Hepatocyte (in vitro differentiated cells): ENCODE data around the gene KLHDC8A. TPM values are rescaled to one million over a fixed set of nuclear protein-coding genes. Genes with fewer than 3 reads are reported as not detected.
"Not testable (repeated sequence)": the region's sequence is repeated elsewhere in the genome, so short reads cannot be mapped to it uniquely, and the experiment has no call there.

Source experiments
- DNase-seq: peaks from one replicate; pipeline ENCODE4 v3.0.0-alpha.2; 2016; ENCODE audit warnings: low spot score
- H2AFZ ChIP-seq: fragments of 200-600 bp; sonication (generic); 2 replicates; pipeline ENCODE4 v1.6.0; 2016; ENCODE audit warnings: antibody characterized with exemption, mild to moderate bottlenecking
- H3K27ac ChIP-seq: fragments of 200-600 bp; sonication (generic); 2 replicates; pipeline ENCODE4 v1.5.1; 2016; ENCODE audit warnings: mild to moderate bottlenecking
- H3K27me3 ChIP-seq: fragments of 200-600 bp; sonication (generic); 2 replicates; pipeline ENCODE4 v1.6.1; 2016
- H3K36me3 ChIP-seq: fragments of 200-600 bp; sonication (generic); replicated peaks from 2 replicates; pipeline ENCODE4 v1.5.1; 2016; ENCODE audit warnings: low read depth; ENCODE audit not compliant: insufficient read depth
- H3K4me1 ChIP-seq: fragments of 200-600 bp; sonication (generic); 2 replicates; pipeline ENCODE4 v1.5.1; 2016; ENCODE audit warnings: mild to moderate bottlenecking, moderate library complexity; ENCODE audit not compliant: insufficient read depth
- H3K4me2 ChIP-seq: fragments of 200-600 bp; sonication (generic); 2 replicates; pipeline ENCODE4 v1.6.0; 2016
- H3K4me3 ChIP-seq: fragments of 200-600 bp; sonication (generic); 2 replicates; pipeline ENCODE4 v1.5.1; 2016; ENCODE audit warnings: mild to moderate bottlenecking
- H3K79me2 ChIP-seq: fragments of 200-600 bp; sonication (generic); 2 replicates; pipeline ENCODE4 v1.6.0; 2017; ENCODE audit warnings: mild to moderate bottlenecking
- H3K9me2 ChIP-seq: fragments of 200-600 bp; sonication (generic); replicated peaks from 2 replicates; pipeline ENCODE4 v1.6.0; 2017; ENCODE audit warnings: mild to moderate bottlenecking; ENCODE audit not compliant: insufficient read depth
- H3K9me3 ChIP-seq: fragments of 200-600 bp; sonication (generic); 2 replicates; pipeline ENCODE4 v1.5.1; 2016; ENCODE audit warnings: low read depth, mild to moderate bottlenecking
- H4K20me1 ChIP-seq: fragments of 200-600 bp; sonication (generic); 2 replicates; pipeline ENCODE4 v1.6.0; 2016; ENCODE audit warnings: mild to moderate bottlenecking; ENCODE audit not compliant: insufficient read depth, poor library complexity, severe bottlenecking
- CTCF ChIP-seq: fragments of 200-600 bp; sonication (generic); IDR thresholded peaks from 2 replicates; pipeline ENCODE4 v1.5.1; 2016; ENCODE audit warnings: antibody characterized with exemption, mild to moderate bottlenecking; ENCODE audit not compliant: poor library complexity
- EZH2 ChIP-seq: fragments of 200-600 bp; sonication (generic); IDR thresholded peaks from 2 replicates; pipeline ENCODE4 v1.6.1; 2016; ENCODE audit warnings: antibody characterized with exemption, mild to moderate bottlenecking, borderline replicate concordance
- EZH2phosphoT487 ChIP-seq: fragments of 200-600 bp; sonication (generic); IDR thresholded peaks from one replicate; pipeline ENCODE4 v1.6.1; 2018; ENCODE audit warnings: antibody characterized with exemption, mild to moderate bottlenecking, low read depth, moderate library complexity; ENCODE audit not compliant: unreplicated experiment, severe bottlenecking
- WGBS: methylation state at CpG from one replicate; pipeline ENCODE4 v1.1.6; 2016; ENCODE audit warnings: low lambda C conversion rate; ENCODE audit errors: missing lambda C conversion rate; 5-methylcytosine and 5-hydroxymethylcytosine counted together
- polyA plus RNA-seq: library from polyadenylated mRNA; unstranded; fragments of >200 nt; fragmentation: Nextera tagmentation; extraction: Ambion mirVana; gene quantifications from 2 replicates; pipeline ENCODE4 v1.2.1, GENCODE V29; 2016
- total RNA-seq: library from RNA; depleted of rRNA; stranded (reverse); fragments of >200 nt; gene quantifications from 2 replicates; pipeline ENCODE4 v1.2.3, GENCODE V29; 2014

The KLHDC8A gene
- total and polyA plus RNA-seq, 2 experiments from 2014 or later: 0.40 to 1.6 TPM

DNA sequence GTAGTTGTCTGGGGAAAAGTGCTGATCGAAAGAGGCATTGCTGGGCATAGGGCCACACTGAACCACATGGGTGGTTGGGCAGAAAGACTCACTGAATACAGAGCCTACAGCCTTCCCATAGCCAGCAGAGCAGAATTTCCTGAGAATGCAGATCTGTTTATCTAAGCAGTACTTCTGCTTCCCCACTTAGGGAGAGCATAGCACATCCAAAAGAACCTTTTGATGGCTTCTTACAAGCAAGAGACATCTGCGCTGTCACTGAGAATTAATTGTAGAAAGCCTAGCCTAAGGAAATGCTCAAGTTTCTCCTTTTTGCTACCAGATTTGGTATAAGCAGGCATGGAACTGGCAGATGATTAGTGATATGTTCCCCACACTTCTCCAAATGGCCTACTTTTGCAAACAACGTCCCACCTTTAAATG, 13.0 kb upstream of the KLHDC8A start:
- Histone ChIP-seq H3K9me2 (no peaks in the 10 kb centered on the region), H3K79me2 (no peaks in the 10 kb centered on the region), H3K27ac (no peak overlapping the region), H3K4me3 (no peak overlapping the region), H3K4me2 (no peak overlapping the region), H2AFZ (no peak overlapping the region), H3K9me3 (no peaks in the 10 kb centered on the region), H4K20me1 (no peaks in the 10 kb centered on the region), H3K27me3 (no peaks in the 10 kb centered on the region), H3K4me1 (peaks cover 19% of the 10 kb centered on the region), H3K36me3 (no peaks in the 10 kb centered on the region)
- WGBS: 76% methylated on average over 3 of the region's 3 CpGs
- no peak for DNase-seq
- no peak for TF ChIP-seq CTCF
- no peak for TF ChIP-seq EZH2
- no peak for TF ChIP-seq EZH2phosphoT487

- H3K9me2 ChIP-seq: no peaks in the 10 kb centered on the region
- no peak overlapping the region for H3K27ac ChIP-seq
- DNase-seq: no peak
- no peak overlapping the region for H2AFZ ChIP-seq
- no peak overlapping the region for H3K4me2 ChIP-seq
- no peak for TF ChIP-seq CTCF
- no peak for TF ChIP-seq EZH2phosphoT487
- TF ChIP-seq EZH2: no peak
- no peaks in the 10 kb centered on the region for H4K20me1 ChIP-seq
- no peak overlapping the region for H3K4me3 ChIP-seq
- no peaks in the 10 kb centered on the region for H3K9me3 ChIP-seq
- peaks cover 6% of the 10 kb centered on the region for H3K4me1 ChIP-seq
- 91% methylated on average over 6 of the region's 6 CpGs for whole genome bisulfite sequencing
- no peaks in the 10 kb centered on the region for H3K27me3 ChIP-seq
- no peaks in the 10 kb centered on the region for H3K36me3 ChIP-seq
- H3K79me2 ChIP-seq: no peaks in the 10 kb centered on the region
Observed at GRCh38 chr1:205368478-205368877, 11.8 kb upstream of the KLHDC8A start.

- WGBS: 20% methylated on average over 8 of the region's 8 CpGs
- Histone ChIP-seq H3K79me2 (no peaks in the 10 kb centered on the region), H3K9me3 (no peaks in the 10 kb centered on the region), H4K20me1 (no peaks in the 10 kb centered on the region), H3K4me1 (no peaks in the 10 kb centered on the region), H3K36me3 (no peaks in the 10 kb centered on the region), H3K27me3 (no peaks in the 10 kb centered on the region), H2AFZ (peak overlapping the region; percentile 12), H3K9me2 (no peaks in the 10 kb centered on the region), H3K27ac (no peak overlapping the region), H3K4me3 (no peak overlapping the region), H3K4me2 (no peak overlapping the region)
- no peak for DNase-seq
- no peak for TF ChIP-seq EZH2phosphoT487
- TF ChIP-seq EZH2: no peak
- TF ChIP-seq CTCF: no peak
Observed at GRCh38 chr1:205365945-205366463, 9.3 kb upstream of the KLHDC8A start.

DNA sequence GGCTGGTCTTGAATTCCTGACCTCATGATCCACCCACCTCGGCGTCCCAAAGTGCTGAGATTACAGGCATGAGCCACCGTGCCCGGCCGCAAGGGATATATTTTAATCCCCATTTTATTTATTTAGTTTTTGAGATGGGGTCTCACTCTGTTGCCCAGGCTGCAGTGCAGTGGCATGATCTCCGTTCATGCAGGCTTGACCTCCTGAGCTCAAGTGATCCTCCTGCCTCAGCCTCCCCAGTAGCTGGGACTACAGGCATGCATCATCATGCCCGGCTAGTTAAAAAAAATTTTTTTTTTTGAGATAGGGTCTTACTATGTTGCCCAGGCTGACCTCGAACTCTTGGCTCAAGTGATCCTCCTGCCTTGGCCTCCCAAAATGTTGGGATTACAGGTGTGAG, 8.4 kb upstream of the KLHDC8A start:
- not testable (repeated sequence) for H3K27ac ChIP-seq, H3K4me1 ChIP-seq

More for the DNA sequence above, 8.4 kb upstream of the KLHDC8A start:
- not testable (repeated sequence) for H3K79me2 ChIP-seq, H3K4me3 ChIP-seq, H3K36me3 ChIP-seq, H2AFZ ChIP-seq, DNase-seq, H3K4me2 ChIP-seq, H4K20me1 ChIP-seq, H3K9me2 ChIP-seq, H3K27me3 ChIP-seq, H3K9me3 ChIP-seq
- WGBS: 89% methylated on average over 8 of the region's 8 CpGs
